PC-9 (cell line): Measurements from ENCODE around the gene ZMYM2.

Experiments used
- EZH2 ChIP-seq: fragments of 200-600 bp; sonication (generic); IDR thresholded peaks from 2 replicates; pipeline ENCODE4 v1.8.0; 2017; ENCODE audit warnings: antibody characterized with exemption, low read depth
- TF ChIP-seq, protein P1 (sequence below): fragments of 200-600 bp; sonication (generic); conservative IDR thresholded peaks from 2 replicates; pipeline ENCODE4 v1.6.1; 2017; ENCODE audit warnings: mixed run types, antibody characterized with exemption, mild to moderate bottlenecking, moderate library complexity

DNA sequence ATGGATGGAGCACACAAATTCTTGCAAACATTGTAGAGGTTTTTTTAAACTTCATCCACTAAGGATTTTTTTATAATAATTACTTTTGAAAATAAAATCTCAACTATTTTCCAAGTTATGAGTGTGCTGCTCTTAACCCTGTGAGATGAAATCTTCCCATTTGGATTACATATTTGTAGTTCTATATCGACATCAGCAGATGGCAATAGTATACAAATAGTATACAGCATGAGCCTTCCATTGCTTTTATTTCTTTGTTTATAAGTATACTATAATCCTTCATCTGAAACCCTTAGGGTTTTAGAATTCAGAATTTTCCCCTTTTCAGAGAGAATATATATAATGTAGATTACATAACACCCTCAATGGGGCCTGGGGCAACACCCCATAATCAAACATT lies 131.8 kb downstream of the ZMYM2 start:
- TF ChIP-seq, protein P1, sequence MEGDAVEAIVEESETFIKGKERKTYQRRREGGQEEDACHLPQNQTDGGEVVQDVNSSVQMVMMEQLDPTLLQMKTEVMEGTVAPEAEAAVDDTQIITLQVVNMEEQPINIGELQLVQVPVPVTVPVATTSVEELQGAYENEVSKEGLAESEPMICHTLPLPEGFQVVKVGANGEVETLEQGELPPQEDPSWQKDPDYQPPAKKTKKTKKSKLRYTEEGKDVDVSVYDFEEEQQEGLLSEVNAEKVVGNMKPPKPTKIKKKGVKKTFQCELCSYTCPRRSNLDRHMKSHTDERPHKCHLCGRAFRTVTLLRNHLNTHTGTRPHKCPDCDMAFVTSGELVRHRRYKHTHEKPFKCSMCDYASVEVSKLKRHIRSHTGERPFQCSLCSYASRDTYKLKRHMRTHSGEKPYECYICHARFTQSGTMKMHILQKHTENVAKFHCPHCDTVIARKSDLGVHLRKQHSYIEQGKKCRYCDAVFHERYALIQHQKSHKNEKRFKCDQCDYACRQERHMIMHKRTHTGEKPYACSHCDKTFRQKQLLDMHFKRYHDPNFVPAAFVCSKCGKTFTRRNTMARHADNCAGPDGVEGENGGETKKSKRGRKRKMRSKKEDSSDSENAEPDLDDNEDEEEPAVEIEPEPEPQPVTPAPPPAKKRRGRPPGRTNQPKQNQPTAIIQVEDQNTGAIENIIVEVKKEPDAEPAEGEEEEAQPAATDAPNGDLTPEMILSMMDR: peak; percentile 49
- no peak for TF ChIP-seq EZH2
